Measurements from ENCODE around the gene SPACA6. TPM values are rescaled to one million over a fixed set of nuclear protein-coding genes. Genes with fewer than 3 reads are reported as not detected.
"Not testable (repeated sequence)": the region's sequence is repeated elsewhere in the genome, so short reads cannot be mapped to it uniquely, and the experiment has no call there.

Gene SPACA6
- total RNA-seq, 4 donors from 2014 or later, result 10.7 to 47.9 (median 34.0) TPM

DNA sequence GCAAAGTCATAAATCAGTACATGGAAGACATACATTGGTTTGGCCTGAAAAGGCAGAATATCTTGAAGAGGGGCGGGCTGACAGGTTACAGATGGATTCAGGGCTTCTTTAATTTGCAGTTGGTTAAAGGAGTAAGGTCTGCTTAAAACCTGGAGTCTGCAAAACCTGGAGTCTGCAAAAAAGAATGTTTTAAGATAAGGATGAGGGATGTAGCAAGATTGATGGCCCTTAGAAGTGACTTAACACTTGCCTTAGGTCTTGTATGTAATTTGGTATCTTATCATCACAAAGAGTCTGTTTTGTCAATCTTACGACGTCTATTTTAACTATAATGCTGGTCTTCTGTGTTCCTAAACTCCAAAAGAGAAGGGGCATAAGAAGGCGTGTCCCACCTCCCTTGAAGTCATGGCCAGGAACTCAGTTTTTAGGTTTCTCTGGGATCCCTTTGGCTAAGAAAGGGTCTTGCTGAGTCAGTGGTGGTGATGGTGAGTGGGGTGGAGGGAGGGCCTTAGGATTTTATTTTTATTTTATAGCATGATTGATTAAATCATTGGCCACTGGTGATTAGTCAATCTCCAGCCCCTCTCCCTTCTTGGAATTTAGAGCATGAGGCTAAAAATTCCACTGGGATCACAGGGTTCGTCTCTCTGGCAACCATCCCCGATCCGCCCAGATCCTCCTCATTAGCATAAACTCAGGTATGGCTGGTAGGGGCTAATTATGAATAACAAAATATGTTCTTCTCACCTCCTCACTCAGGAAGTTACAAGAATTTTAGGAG lies 40.8 kb downstream of the SPACA6 start:
- H3K36me3 ChIP-seq, result no peaks in the 10 kb centered on the region
- no peaks in the 10 kb centered on the region for H3K4me1 ChIP-seq
- H3K27me3 ChIP-seq, result peaks cover 0 to 19% of the 10 kb centered on the region in 2 donors
- TF ChIP-seq POLR2A (IDR thresholded peaks at IDR 0.05) (no peak), EP300 (IDR thresholded peaks at IDR 0.05) (no peak)
- TF ChIP-seq, protein P1, sequence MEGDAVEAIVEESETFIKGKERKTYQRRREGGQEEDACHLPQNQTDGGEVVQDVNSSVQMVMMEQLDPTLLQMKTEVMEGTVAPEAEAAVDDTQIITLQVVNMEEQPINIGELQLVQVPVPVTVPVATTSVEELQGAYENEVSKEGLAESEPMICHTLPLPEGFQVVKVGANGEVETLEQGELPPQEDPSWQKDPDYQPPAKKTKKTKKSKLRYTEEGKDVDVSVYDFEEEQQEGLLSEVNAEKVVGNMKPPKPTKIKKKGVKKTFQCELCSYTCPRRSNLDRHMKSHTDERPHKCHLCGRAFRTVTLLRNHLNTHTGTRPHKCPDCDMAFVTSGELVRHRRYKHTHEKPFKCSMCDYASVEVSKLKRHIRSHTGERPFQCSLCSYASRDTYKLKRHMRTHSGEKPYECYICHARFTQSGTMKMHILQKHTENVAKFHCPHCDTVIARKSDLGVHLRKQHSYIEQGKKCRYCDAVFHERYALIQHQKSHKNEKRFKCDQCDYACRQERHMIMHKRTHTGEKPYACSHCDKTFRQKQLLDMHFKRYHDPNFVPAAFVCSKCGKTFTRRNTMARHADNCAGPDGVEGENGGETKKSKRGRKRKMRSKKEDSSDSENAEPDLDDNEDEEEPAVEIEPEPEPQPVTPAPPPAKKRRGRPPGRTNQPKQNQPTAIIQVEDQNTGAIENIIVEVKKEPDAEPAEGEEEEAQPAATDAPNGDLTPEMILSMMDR (IDR thresholded peaks at IDR 0.05), result no peak
- H3K4me3 ChIP-seq, result no peak overlapping the region
- DNase-seq (ENCODE audit: low spot score in 2 of 2), result no peak
- peaks cover 0 to 10% (median 0%) of the 10 kb centered on the region in 4 donors for H3K9me3 ChIP-seq
- H3K27ac ChIP-seq, result no peak overlapping the region
- WGBS, 2 donors, result 48 to 63% methylated on average over 7 of the region's 7 CpGs

DNA sequence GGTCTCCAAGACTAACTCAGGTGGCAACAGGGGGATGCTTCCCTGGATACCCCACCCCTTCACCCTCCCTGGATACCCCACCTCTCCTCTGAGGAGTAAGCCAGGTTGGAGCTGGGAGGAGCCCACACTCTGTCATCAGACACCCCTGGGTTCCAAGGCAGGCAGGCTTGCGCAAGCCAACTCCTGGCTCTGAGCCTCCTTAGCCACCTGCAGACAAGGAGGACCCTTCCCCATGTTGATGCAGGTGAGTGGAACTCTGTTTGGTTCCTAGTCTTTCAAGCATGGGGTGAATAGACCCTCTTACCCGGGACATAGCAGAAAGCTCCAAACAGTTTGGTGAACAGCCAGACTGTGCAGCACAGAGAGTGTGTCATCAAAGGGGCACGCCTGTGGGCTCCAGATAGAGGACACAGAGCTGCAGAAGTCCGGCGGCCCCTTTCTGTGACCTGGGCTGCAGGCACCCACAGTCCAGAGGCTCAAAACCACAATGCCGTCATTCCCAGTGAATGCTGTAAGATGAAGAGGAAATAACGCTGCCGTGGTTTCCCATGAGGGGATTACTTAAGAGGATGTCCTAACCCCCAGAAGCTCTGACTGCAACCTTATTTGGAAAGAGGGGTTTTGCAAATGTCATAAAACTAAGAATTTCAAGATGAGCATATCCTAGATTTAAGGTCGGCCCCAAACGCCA lies 42.8 kb downstream of the SPACA6 start:
- peak; percentile 19 to 60 for DNase-seq (ENCODE audit: low spot score in 2 of 2)
- TF ChIP-seq EP300 (IDR thresholded peaks at IDR 0.05), result peak; percentile 60 to 78
- TF ChIP-seq POLR2A (IDR thresholded peaks at IDR 0.05), result no peak
- no peaks in the 10 kb centered on the region for H3K4me1 ChIP-seq
- no peak overlapping the region for H3K27ac ChIP-seq
- H3K36me3 ChIP-seq, result no peaks in the 10 kb centered on the region
- peaks cover 0 to 6% of the 10 kb centered on the region in 2 donors for H3K27me3 ChIP-seq
- H3K4me3 ChIP-seq, result no peak overlapping the region
- 55 to 63% methylated on average over 10 of the region's 10 CpGs for WGBS, 2 donors
- peaks cover 0 to 2% (median 0%) of the 10 kb centered on the region in 4 donors for H3K9me3 ChIP-seq

DNA sequence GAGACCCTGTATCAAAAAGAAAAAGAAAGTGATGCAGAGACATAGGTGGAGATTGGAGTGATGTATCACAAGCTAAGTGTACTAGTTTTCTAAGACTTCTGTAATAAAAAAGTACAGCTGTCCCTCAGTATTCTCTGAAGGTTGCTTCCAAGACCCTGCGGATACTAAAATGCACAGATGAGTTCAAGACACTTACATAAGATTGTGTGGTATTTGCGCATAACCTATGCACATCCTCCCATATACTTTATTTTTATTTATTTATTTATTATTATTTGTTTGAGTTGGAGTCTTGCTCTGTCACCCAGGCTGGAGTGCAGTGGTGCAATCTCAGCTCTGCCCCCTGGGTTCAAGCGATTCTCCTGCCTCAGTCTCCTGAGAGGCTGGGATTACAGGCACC lies 44.3 kb downstream of the SPACA6 start:
- no peak for DNase-seq (ENCODE audit: low spot score in 2 of 2)
- H3K4me3 ChIP-seq, result no peak overlapping the region
- H3K4me1 ChIP-seq, result no peaks in the 10 kb centered on the region
- peaks cover 0 to 6% of the 10 kb centered on the region in 2 donors for H3K27me3 ChIP-seq
- no peak for TF ChIP-seq POLR2A (IDR thresholded peaks at IDR 0.05)
- TF ChIP-seq EP300 (IDR thresholded peaks at IDR 0.05), result no peak
- H3K9me3 ChIP-seq, result no peaks in the 10 kb centered on the region
- H3K27ac ChIP-seq, result no peak overlapping the region
- H3K36me3 ChIP-seq, result no peaks in the 10 kb centered on the region
- 91 to 92% methylated on average over 3 of the region's 3 CpGs for WGBS, 2 donors

DNA sequence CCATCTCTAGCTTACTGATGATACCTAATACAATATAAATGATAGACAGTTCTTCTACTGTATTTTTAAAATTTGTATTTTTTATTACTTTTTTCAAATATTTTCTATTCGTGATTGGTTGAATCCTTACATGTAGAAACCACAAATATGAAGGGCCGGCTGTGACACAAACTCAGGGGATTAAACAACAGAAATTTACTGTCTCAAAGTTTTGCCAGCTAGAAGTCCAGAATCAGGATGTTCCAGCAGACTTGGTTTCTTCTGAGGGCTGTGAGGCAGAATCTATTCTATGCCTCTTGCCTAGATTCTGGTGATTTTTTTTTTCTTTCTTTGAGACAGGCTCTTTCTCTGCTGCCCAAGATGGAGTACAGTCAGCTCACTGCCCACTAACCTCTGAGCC lies 44.8 kb downstream of the SPACA6 start:
- H3K27me3 ChIP-seq, result peaks cover 0 to 6% of the 10 kb centered on the region in 2 donors
- H3K36me3 ChIP-seq, result no peaks in the 10 kb centered on the region
- no peaks in the 10 kb centered on the region for H3K4me1 ChIP-seq
- TF ChIP-seq POLR2A (IDR thresholded peaks at IDR 0.05) (no peak), EP300 (IDR thresholded peaks at IDR 0.05) (no peak)
- TF ChIP-seq, protein P1 (IDR thresholded peaks at IDR 0.05), result no peak
- H3K9me3 ChIP-seq, result no peaks in the 10 kb centered on the region
- H3K4me3 ChIP-seq, result no peak overlapping the region
- H3K27ac ChIP-seq, result no peak overlapping the region
- no peak for DNase-seq (ENCODE audit: low spot score in 2 of 2)
- WGBS, 2 donors, result 68 to 85% methylated on average over 2 of the region's 2 CpGs

DNA sequence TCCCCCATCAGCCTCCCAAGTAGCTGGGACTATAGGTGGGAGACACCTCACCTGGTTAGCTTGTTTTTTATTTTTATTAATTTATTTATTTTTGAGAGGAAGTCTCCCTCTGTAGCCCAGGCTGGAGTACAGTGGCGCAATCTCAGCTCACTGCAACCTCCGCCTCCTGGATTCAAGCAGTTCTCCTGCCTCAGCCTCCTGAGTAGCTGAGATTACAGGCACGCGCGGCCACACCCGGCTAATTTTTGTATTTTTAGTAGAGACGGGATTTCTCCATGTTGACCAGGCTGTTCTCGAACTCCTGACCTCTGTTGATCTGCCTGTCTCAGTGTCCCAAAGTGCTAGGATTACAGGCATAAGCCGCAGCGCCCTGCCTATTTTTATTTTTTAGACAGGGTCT lies 45.4 kb downstream of the SPACA6 start:
- WGBS, 2 donors, result 88% methylated on average over 10 of the region's 10 CpGs
- not testable (repeated sequence) for H3K27ac ChIP-seq; H3K9me3 ChIP-seq; DNase-seq (ENCODE audit: low spot score in 2 of 2); H3K36me3 ChIP-seq; H3K4me1 ChIP-seq; H3K27me3 ChIP-seq; H3K4me3 ChIP-seq

DNA sequence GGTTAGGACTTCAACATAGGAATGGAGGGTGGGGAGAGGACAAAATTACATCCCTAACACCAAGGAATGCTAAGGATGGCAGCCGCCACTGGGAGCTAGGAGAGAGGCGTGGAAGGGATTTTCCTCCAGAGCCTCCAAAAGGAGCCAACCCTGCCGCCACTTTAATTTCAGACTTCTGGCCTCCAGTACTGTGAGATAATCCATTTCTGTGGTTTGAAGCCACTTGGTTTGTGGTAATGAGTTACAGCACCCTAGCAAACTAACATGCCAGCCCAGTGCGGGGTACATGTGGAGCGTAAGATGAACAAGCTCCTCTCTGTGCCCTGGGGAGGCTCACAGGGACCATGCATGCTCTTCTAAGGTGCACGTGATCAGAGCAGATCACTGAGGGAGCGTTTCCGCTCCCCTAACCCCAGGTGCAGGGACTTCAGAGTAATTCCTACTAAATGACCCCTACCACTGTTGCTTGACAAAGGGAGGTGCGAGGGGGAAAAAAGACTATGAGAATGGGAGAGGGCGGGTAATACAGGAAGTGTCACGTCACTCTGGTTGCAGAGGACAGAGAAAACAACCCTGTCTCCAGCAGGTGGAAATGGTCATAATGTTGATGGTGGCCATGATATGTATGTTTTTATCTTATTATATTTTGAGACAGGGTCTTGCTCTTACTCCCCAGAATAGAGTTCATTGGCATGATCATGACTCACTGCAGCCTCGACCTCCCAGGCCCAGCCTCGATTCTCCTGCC lies 46.5 kb downstream of the SPACA6 start:
- Histone ChIP-seq H3K36me3 (no peaks in the 10 kb centered on the region), H3K4me3 (no peak overlapping the region), H3K9me3 (no peaks in the 10 kb centered on the region), H3K27ac (no peak overlapping the region), H3K4me1 (no peaks in the 10 kb centered on the region), H3K27me3 (peaks cover 0 to 6% of the 10 kb centered on the region in 2 donors)
- 63 to 66% methylated on average over 13 of the region's 13 CpGs for whole genome bisulfite sequencing, 2 donors
- no peak for DNase-seq (ENCODE audit: low spot score in 2 of 2)
- TF ChIP-seq EP300 (IDR thresholded peaks at IDR 0.05) (no peak), POLR2A (IDR thresholded peaks at IDR 0.05) (no peak)
- TF ChIP-seq, protein P1 (IDR thresholded peaks at IDR 0.05), result no peak
